ENCODE results near the gene MED8.

DNA sequence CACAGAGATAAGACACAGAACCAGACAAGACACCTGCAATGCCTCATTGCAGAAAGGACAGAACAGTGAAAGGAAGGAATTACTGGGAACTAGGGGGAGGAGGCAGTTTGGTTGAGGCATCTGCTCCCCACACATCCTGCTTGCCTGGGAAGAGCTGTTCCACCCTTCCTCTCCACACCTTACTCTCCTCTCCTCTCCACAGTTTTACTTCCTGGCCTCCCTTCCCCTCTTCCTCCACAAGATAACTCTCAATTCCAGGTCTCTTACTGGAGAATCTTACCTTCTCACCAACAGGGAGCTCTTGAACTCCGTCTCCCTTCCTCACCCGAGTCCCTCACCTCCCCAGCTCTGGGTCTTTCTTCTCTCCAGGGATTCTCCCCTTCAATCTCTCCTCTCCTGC is 23.9 kb downstream of the MED8 start:
- TF ChIP-seq POLR2AphosphoS5 (IDR thresholded peaks at IDR 0.05; ENCODE audit: low read depth, low read length) = no peak
- no peak for TF ChIP-seq POLR2A (IDR thresholded peaks at IDR 0.05; ENCODE audit: low read depth, low read length)
- no peak for TF ChIP-seq POU2F2 (IDR thresholded peaks at IDR 0.05; ENCODE audit: low read depth, low read length)
